Stimulated activated CD4-positive, alpha-beta T cell treated with anti-CD3 and anti-CD28 coated beads, Interleukin-2, amount 100 ng/mL, for 48 hours (primary cell): ENCODE data around the gene EP300.
A peak's percentile ranks its signal among the peaks of the same experiment; 100 is the strongest.
"Not testable (repeated sequence)": the region's sequence is repeated elsewhere in the genome, so short reads cannot be mapped to it uniquely, and the experiment has no call there.

ENCODE experiments used
- DNase-seq, 2 donors: peaks; one replicate each; pipeline ENCODE4 v3.0.0-alpha.2; 2020

The EP300 gene

GRCh38 chr22:41085842-41086241 is 6.5 kb upstream of the EP300 start:
- no peak for DNase-seq

DNA sequence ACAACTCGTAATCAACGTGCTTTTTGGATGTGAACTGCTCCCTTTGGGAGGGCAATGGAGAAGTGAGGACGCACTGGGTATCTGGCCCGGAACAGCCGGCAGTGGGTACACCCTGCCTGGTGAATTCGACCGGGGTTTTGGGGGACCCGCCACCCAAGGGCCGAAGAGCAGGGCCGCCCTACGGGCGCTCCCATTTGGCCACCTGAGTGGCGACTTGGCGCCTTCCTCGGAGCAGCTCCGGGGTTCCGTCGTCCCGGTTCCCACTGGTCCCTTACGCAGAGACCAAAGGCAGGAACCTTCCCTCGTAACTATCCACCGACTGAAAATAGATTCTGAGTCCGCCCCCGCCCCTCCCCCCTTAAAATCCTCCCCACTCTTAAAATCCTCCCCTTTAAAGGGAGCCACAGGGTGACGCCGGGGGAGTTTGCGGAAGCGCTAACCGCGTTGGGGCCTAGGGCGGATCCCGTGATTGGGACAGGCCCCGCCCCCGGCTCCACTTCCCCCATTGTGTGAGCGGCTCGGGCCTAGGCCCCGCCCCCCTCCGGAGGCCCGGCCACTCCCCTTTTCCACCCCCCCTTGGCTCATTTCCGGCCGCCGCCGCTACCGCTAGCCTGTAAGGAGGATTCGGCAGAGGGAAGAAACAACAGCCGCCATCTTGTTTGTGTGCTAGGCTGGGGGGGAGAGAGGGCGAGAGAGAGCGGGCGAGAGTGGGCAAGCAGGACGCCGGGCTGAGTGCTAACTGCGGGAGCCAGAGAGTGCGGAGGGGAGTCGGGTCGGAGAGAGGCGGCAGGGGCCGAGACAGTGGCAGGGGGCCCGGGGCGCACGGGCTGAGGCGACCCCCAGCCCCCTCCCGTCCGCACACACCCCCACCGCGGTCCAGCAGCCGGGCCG is 1.0 kb upstream of the EP300 start:
- DNase-seq, result peak; percentile 98 to 99

DNA sequence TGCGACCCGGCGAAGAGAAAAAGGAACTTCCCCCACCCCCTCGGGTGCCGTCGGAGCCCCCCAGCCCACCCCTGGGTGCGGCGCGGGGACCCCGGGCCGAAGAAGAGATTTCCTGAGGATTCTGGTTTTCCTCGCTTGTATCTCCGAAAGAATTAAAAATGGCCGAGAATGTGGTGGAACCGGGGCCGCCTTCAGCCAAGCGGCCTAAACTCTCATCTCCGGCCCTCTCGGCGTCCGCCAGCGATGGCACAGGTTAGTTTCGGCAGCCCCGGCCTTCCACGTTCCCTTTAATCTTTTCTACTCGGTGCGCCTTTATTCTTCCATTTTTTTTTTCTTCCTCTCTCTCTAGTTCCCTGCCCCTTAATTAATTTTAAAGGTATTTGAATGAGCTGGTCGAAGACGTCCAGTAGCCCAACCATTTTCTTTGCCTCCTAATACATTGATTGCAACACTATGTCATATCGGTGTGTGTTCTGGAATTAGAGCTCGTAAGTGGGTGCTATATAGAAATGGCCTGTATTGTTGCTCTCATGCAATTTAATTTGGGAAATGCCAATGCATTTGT is 537 bp downstream of the EP300 start:
- no peak for DNase-seq

DNA sequence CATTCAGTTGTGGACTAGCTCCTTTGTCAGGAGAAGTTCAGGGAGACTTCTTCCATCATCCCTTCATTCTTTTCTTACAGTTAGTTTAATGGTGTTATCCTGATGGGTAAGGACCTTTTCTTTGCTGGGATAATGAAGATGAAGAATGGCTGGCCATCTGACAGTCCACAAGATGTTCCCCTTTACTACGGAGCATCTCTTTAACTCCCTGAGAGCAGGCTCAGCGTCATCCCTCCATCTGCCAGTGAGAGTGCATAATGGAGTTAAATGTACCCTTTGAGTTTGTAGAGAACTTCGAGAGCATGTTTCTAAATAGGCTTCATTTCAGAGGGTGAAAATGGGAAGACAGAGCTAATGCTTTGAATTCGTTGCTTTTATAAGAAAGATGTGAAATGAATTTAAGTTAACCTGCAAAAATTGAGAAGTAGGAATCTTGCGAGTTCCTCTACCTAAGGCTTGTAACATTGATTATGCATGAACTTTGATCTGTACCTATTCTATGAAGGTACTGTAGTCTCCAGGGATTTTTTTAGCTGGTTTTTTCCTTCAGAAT is 1.7 kb downstream of the EP300 start:
- DNase-seq, result no peak

GRCh38 chr22:41096391-41096790 is 4.0 kb downstream of the EP300 start:
- DNase-seq, result no peak

DNA sequence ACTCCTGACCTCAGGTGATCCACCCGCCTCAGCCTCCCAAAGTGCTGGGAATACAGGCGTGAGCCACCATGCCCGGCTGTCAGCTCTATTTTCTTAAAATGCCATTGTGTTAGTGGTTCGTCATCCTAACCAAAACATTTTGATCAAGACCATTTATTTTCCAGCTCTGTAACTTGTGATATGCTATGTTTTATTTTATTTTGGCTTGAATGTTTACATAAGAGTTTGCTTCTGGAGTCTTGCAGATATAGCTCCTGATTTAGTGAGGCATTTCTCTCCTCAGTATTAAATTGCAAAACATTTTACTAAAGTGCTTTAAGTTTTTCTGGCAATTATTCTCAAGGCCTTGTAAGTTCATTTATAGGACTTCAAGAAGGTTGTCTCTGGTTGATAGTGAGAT is 4.4 kb downstream of the EP300 start:
- no peak for DNase-seq

GRCh38 chr22:41099036-41099435 is 6.6 kb downstream of the EP300 start:
- DNase-seq, result no peak

DNA sequence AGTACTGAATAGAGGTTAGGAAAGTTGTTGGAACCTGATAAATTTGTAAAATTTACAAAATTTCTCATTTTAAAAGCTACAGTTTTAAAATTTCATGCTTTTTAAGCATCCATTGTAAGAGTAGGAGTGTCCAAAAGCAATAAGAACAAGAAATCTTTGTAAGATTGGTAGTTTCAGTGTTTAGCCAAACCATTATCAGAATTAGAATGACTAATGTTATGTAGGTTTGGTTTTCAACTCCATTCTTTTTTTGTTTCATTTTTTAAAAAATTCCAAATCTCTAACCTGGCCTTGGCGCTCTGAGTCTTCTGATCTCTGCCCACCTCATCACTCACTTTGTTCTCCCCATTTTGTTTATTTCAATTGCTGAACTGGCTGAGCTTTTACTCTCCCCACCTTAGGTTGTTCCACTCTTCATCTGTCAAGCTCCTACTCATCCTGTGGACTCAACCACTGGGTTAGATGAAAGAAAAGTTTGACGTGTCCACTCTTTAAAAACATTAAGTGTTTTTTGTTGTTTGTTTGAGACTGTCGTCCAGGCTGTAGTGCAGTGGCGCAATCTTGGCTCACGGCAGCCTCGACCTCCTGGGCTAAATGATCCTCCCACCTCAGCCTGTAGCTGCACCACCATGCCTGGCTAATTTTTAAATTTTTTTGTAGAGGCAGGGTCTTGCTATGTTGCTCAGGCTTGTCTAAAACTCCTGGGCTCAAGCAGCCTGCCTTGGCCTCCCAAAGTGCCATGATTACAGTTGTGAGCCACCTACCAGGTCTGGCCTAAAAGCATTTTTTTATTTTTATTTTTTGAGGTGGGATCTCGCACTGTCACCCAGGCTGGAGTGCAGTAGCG is 14.0 kb downstream of the EP300 start:
- DNase-seq, result no peak

DNA sequence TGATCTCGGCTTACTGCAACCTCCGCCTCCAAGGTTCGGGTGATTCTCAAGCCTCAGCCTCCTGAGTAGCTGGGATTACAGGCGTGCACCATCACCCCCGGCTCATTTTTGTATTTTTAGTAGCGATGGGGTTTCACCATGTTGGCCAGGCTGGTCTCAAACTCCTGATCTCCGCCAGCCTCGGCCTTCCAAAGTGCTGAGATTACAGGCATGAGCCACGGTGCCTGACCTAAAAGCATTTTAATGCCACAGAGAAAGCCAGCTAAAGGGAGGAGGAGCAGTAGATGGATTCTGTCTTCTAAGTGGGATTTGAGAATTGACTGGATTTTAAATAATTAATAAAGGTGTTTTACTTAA is 14.6 kb downstream of the EP300 start:
- DNase-seq, result not testable (repeated sequence)

DNA sequence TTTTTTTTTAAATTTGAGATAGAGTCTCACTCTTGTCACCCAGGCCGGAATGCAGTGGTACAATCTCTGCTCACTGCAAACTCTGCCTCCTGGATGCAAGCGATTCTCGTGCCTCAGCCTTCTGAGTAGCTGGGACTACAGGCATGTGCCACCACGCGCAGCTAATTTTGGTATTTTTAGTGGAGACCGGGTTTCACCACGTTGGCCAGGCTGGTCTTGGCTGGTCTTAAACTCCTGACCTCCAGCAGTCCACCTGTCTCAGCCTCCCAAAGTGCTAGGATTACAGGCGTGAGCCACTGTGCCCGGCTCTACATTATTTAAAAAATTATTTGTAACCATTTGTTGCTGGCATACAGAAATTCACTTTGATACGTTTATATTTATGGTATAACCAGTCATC is 18.6 kb downstream of the EP300 start:
- DNase-seq, result no peak

GRCh38 chr22:41116342-41116741 is 23.9 kb downstream of the EP300 start:
- no peak for DNase-seq

GRCh38 chr22:41117127-41117965 is 25.0 kb downstream of the EP300 start:
- DNase-seq, result no peak

DNA sequence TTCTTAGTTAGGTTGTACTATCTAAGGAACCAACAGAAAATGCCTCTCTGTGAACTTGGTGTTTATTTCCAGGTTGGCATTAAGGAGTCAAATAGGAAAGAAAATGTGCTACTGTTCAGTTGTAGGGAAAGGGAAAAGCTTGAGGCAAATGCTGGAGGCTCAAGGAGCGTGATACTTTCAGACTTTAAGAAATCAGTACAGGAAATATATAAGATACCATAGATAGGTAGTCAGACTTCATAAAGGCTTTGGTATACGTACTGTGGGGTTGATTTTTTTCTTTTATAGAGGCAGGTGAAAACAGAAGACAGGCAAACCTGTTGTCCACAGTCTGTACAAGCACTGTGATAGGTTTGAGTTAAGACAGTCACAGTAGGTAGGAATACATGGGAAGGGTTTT is 30.8 kb downstream of the EP300 start:
- no peak for DNase-seq

DNA sequence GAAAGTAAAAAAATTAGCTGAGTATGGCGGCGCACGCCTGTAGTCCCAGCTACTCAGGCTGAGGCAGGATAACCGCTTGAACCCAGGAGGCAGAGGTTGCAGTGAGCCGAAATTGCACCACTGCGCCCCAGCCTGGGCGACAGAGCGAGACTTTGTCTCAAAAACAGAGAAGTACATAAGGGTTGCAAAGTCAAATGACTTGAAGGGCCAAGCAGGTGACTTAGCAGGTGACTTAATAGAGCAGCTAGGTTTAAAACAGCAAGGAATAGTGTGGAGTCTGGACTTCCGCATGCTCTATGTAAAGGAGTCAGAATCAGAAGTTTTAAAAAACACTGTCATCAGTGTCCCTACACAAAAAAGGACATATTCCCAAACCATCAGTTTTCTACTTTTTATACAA is 31.7 kb downstream of the EP300 start:
- DNase-seq, result no peak

DNA sequence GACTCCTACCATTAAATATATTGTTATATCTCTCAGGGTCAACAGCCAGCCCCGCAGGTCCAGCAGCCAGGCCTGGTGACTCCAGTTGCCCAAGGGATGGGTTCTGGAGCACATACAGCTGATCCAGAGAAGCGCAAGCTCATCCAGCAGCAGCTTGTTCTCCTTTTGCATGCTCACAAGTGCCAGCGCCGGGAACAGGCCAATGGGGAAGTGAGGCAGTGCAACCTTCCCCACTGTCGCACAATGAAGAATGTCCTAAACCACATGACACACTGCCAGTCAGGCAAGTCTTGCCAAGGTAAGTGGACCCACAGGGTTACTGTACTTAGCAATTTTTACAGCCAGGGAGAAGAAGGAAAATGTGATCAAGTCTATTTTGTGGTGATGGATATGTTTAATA is 35.1 kb downstream of the EP300 start:
- DNase-seq, result no peak

- DNase-seq, result no peak
Measured at GRCh38 chr22:41128606-41129005, 36.2 kb downstream of the EP300 start.

DNA sequence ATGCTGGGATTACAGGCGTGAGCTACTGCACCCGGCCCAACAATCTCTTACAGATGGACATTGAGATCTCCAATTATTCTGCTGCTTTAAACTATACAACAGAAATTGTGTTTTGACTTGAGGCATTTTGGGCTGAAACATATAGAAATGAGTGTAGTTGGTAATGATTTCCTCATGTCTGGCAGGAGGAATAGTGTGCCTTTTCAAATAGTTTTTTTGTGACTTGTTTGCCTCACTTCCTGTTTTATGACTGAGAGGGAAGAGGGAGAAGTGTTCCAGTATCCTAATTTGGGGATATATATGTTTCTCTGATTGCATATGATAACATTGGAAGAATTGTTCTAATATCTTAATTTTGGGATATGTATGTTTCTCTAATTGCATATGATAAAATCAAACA is 40.2 kb downstream of the EP300 start:
- no peak for DNase-seq

DNA sequence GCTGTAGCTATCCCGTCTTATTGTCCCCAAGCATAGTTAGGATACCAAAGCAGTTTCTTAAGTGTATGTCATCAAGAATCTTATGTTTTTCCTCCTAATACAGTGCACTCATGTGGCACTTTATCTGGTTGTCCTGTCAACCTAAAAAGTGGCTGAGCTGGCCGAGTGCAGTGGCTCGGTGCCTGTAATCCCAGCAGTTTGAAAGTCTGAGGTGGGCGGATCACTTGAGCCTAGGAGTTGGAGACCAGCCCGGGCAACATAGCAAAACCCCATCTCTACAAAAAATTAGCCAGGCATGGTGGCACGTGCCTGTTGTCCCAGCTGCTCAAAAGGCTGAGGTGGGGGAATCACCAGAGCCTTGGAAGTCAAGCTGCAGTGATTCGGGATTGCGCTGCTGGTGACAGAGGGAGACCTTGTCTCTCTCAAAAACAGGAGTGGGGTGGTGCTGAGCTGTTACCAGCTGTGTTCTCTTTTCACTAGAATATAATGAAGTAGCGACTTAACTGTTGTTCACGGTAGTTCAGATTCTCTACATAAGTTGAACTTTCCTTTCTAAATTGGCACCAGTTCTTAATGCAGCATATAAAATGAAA is 48.1 kb downstream of the EP300 start:
- no peak for DNase-seq

- not testable (repeated sequence) for DNase-seq
Measured at GRCh38 chr22:41145921-41146320, 53.5 kb downstream of the EP300 start.

GRCh38 chr22:41146573-41146972 is 54.2 kb downstream of the EP300 start:
- DNase-seq, result no peak

DNA sequence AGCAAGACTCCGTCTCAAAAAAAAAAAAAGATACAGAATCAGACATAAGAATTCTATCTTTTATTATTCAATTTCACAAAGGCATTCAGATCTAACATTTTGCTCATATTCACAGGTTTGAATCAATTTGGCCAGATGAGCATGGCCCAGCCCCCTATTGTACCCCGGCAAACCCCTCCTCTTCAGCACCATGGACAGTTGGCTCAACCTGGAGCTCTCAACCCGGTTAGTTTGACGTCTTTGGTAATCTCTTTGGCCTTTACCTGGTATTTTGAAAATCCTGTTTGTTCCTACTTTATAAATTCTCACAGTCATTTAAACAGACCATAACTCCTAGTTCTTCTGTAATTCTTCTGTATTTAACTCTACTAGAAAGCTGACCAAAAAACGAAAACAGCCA is 55.3 kb downstream of the EP300 start:
- DNase-seq, result no peak

DNA sequence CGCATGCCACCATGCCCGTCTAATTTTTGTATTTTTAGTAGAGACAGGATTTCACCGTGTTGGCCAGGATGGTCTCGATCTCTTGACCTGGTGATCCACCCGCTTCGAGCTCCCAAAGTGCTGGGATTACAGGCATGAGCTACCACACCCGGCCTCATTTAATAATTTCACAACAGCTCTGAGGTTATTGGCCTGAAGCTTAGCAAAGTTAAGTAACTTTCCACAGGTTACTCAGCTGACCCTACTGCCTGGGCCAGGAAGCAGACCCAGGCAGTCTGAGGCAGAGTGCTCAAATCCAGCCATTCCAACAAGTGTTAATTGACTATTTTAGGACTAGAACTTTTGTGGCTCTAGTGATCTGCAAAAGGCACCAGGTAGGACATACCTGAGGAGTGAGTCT is 60.5 kb downstream of the EP300 start:
- DNase-seq, result no peak
